Natural killer cell (primary cell): ENCODE results near the gene DSP. TPM values are rescaled to one million over a fixed set of nuclear protein-coding genes. Genes with fewer than 3 reads are reported as not detected.
A peak's percentile ranks its signal among the peaks of the same experiment; 100 is the strongest.

ENCODE experiments used
- ATAC-seq, 3 donors: fragments of 150-1000 bp in 2 of 3; fragments of 200-7000 bp in 1 of 3; cut with Tn5 transposase; 1 replicate in 1 of 3; 2 replicates in 2 of 3; pipeline ENCODE4 v1.10.0; 2021; ENCODE audit warnings: mild to moderate bottlenecking in 2 of 3, moderate library complexity in 2 of 3
- DNase-seq, 2 donors: peaks; one replicate each; pipeline versions ENCODE4 v3.0.0 to v3.0.0-alpha.2; 2013 to 2021; ENCODE audit warnings: mixed read lengths in 1 of 2
- H3K27ac ChIP-seq: one replicate; pipeline ENCODE4 v1.5.1; 2013; ENCODE audit warnings: mild to moderate bottlenecking, low read length
- H3K27me3 ChIP-seq: one replicate; pipeline ENCODE4 v1.6.1; 2013; ENCODE audit warnings: low read length; ENCODE audit not compliant: control insufficient read depth, insufficient read depth
- H3K36me3 ChIP-seq: one replicate; pipeline ENCODE4 v1.6.1; 2013; ENCODE audit warnings: low read length; ENCODE audit not compliant: control insufficient read depth, insufficient read depth
- H3K4me1 ChIP-seq: one replicate; pipeline ENCODE4 v1.6.1; 2013; ENCODE audit warnings: low read length; ENCODE audit not compliant: control insufficient read depth, insufficient read depth
- H3K4me3 ChIP-seq: one replicate; pipeline ENCODE4 v1.5.1; 2013; ENCODE audit warnings: low read length
- H3K9me3 ChIP-seq: one replicate; pipeline ENCODE4 v1.6.1; 2013; ENCODE audit warnings: low read length; ENCODE audit not compliant: control insufficient read depth, insufficient read depth
- H3K27ac Mint-ChIP-seq, 2 donors: one replicate each; pipeline ENCODE4 v1.8.0; 2022; ENCODE audit warnings: mild to moderate bottlenecking in 2 of 2, mixed read lengths in 2 of 2, moderate library complexity in 1 of 2
- H3K27me3 Mint-ChIP-seq, 2 donors: one replicate each; pipeline ENCODE4 v1.8.0; 2022; ENCODE audit warnings: low read depth in 2 of 2, mixed read lengths in 2 of 2
- H3K36me3 Mint-ChIP-seq: one replicate; pipeline ENCODE4 v1.8.0; 2022; ENCODE audit warnings: mixed read lengths
- H3K4me1 Mint-ChIP-seq, 2 donors: one replicate each; pipeline ENCODE4 v1.8.0; 2022; ENCODE audit warnings: mixed read lengths in 2 of 2
- H3K4me3 Mint-ChIP-seq: one replicate; pipeline ENCODE4 v1.8.0; 2022; ENCODE audit warnings: mild to moderate bottlenecking, moderate library complexity, mixed read lengths
- H3K9me3 Mint-ChIP-seq, 2 donors: one replicate each; pipeline ENCODE4 v1.8.0; 2022; ENCODE audit warnings: mixed read lengths in 2 of 2
- WGBS: methylation state at CpG from one replicate; pipeline ENCODE4 v1.1.7; 2013; ENCODE audit warnings: missing lambda C conversion rate; ENCODE audit not compliant: insufficient coverage; 5-methylcytosine and 5-hydroxymethylcytosine counted together
- intact Hi-C: fragments of 100-400 bp; cut with micrococcal nuclease; formaldehyde crosslinking; loops from one replicate; pipeline ENCODE4 v1.14.2; 2022
- total RNA-seq, 4 donors: library from RNA; stranded (reverse); fragments of 120-200 nt in 1 of 4; gene quantifications; one replicate each; pipeline versions ENCODE4 v1.2.3 to v1.2.4, GENCODE V29; 2013 to 2022
- TF ChIP-seq, protein P1 (sequence below): fragments of 200-600 bp; IDR thresholded peaks from one replicate; pipeline ENCODE4 v1.8.0; 2022; ENCODE audit warnings: antibody characterized with exemption

The DSP gene
- total RNA-seq, 3 donors from 2014 or later (not counting 1 experiment from before 2014, with no cell fraction given): 0.05 to 0.26 TPM; not detected in 1

DNA sequence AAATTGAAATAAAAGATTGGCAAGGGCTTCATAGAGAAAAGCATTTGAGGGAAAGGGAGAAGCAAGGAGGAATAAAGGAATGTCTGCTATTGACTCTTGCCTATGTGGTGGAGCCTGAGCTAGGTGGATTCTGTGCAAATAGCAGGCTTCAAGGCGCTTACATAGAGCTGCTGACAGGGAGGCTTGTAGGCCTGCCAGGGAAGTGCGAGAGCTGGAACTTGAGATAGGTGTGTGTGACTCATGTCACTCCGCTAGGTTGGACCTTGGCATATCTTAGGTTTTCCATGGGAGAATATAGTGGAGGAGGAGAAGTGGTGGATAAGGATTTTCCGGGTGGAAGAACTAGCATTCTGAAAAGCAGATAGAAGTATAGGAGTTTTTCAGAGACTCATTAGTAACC, 62.5 kb downstream of the DSP start:
- Histone ChIP-seq H3K36me3 (peaks cover 82% of the 10 kb centered on the region), H3K4me3 (no peak overlapping the region), H3K4me1 (no peaks in the 10 kb centered on the region), H3K27me3 (no peaks in the 10 kb centered on the region), H3K27ac (no peak overlapping the region), H3K9me3 (no peaks in the 10 kb centered on the region)
- no peaks in the 10 kb centered on the region for H3K9me3 Mint-ChIP-seq
- intact Hi-C loops: no loop called here
- peaks cover 42% of the 10 kb centered on the region for H3K36me3 Mint-ChIP-seq
- no peak for ATAC-seq
- WGBS: 91% methylated on average over 4 of the region's 4 CpGs
- H3K4me1 Mint-ChIP-seq: no peaks in the 10 kb centered on the region
- H3K27me3 Mint-ChIP-seq: no peaks in the 10 kb centered on the region
- H3K27ac Mint-ChIP-seq: no peak overlapping the region
- TF ChIP-seq, protein P1, sequence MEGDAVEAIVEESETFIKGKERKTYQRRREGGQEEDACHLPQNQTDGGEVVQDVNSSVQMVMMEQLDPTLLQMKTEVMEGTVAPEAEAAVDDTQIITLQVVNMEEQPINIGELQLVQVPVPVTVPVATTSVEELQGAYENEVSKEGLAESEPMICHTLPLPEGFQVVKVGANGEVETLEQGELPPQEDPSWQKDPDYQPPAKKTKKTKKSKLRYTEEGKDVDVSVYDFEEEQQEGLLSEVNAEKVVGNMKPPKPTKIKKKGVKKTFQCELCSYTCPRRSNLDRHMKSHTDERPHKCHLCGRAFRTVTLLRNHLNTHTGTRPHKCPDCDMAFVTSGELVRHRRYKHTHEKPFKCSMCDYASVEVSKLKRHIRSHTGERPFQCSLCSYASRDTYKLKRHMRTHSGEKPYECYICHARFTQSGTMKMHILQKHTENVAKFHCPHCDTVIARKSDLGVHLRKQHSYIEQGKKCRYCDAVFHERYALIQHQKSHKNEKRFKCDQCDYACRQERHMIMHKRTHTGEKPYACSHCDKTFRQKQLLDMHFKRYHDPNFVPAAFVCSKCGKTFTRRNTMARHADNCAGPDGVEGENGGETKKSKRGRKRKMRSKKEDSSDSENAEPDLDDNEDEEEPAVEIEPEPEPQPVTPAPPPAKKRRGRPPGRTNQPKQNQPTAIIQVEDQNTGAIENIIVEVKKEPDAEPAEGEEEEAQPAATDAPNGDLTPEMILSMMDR: no peak
- DNase-seq: no peak
- H3K4me3 Mint-ChIP-seq: no peak overlapping the region

DNA sequence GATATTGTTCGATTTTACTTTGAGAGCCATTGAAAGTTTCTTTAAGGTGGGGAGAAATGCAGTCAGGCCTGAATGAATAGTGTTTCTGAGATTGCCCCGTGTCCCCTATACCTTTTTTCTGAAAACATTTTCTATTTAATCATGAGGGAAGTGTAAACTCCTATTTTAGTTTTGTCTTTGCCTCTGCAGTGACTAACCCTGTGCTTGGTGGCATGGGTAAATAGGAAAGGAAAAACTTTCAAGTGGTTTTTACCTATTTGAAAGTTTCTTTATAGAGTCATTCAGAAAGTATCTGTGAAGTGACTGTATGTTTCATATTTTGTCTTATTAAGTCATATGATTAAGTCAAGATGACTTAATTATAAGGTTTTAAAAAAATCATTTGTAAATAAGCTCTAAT, 63.0 kb downstream of the DSP start:
- Mint-ChIP-seq H3K36me3 (peaks cover 42% of the 10 kb centered on the region), H3K4me1 (no peaks in the 10 kb centered on the region)

GRCh38 chr6:7615611-7616383, 74.3 kb downstream of the DSP start:
- Mint-ChIP-seq H3K36me3 (no peaks in the 10 kb centered on the region), H3K4me3 (no peak overlapping the region), H3K4me1 (peaks cover 17 to 19% of the 10 kb centered on the region in 2 donors), H3K9me3 (no peaks in the 10 kb centered on the region), H3K27me3 (no peaks in the 10 kb centered on the region), H3K27ac (no peak overlapping the region)
- TF ChIP-seq, protein P1: peak; percentile 76
- H3K27ac ChIP-seq: no peak overlapping the region
- peaks cover 12% of the 10 kb centered on the region for H3K36me3 ChIP-seq
- intact Hi-C loops: loop anchor here (2.0 kb wide), 1 partner anchor 939 kb away; no protein-coding TSS in a partner anchor
- H3K9me3 ChIP-seq: no peaks in the 10 kb centered on the region
- H3K4me3 ChIP-seq: no peak overlapping the region
- ATAC-seq: peak in 1 of 3 donors; percentile 57
- peak in 1 of 2 donors; percentile 71 for DNase-seq
- 35% methylated on average over 7 of the region's 7 CpGs for WGBS
- peaks cover 6% of the 10 kb centered on the region for H3K4me1 ChIP-seq
- H3K27me3 ChIP-seq: peaks cover 2% of the 10 kb centered on the region

More for the DNA sequence above, 63.0 kb downstream of the DSP start:
- H3K9me3 Mint-ChIP-seq: no peaks in the 10 kb centered on the region
- Histone ChIP-seq H3K27me3 (no peaks in the 10 kb centered on the region), H3K27ac (no peak overlapping the region), H3K4me3 (no peak overlapping the region), H3K9me3 (no peaks in the 10 kb centered on the region), H3K36me3 (peaks cover 85% of the 10 kb centered on the region), H3K4me1 (no peaks in the 10 kb centered on the region)
- intact Hi-C loops: no loop called here
- TF ChIP-seq, protein P1: no peak
- DNase-seq: no peak
- WGBS: 100% methylated on average over 1 of the region's 2 CpGs
- ATAC-seq: no peak
- no peaks in the 10 kb centered on the region for H3K27me3 Mint-ChIP-seq
- no peak overlapping the region for H3K27ac Mint-ChIP-seq
- H3K4me3 Mint-ChIP-seq: no peak overlapping the region
